ENCODE data around the gene RTEL1. TPM values are rescaled to one million over a fixed set of nuclear protein-coding genes. Genes with fewer than 3 reads are reported as not detected.
A peak's percentile ranks its signal among the peaks of the same experiment; 100 is the strongest.

RTEL1 gene
- total and polyA plus RNA-seq, 9 of the 15 experiments (the other 6 are each of a cell fraction or from before 2014, with no cell fraction given), result 0.36 to 61.0 (median 17.9) TPM

DNA sequence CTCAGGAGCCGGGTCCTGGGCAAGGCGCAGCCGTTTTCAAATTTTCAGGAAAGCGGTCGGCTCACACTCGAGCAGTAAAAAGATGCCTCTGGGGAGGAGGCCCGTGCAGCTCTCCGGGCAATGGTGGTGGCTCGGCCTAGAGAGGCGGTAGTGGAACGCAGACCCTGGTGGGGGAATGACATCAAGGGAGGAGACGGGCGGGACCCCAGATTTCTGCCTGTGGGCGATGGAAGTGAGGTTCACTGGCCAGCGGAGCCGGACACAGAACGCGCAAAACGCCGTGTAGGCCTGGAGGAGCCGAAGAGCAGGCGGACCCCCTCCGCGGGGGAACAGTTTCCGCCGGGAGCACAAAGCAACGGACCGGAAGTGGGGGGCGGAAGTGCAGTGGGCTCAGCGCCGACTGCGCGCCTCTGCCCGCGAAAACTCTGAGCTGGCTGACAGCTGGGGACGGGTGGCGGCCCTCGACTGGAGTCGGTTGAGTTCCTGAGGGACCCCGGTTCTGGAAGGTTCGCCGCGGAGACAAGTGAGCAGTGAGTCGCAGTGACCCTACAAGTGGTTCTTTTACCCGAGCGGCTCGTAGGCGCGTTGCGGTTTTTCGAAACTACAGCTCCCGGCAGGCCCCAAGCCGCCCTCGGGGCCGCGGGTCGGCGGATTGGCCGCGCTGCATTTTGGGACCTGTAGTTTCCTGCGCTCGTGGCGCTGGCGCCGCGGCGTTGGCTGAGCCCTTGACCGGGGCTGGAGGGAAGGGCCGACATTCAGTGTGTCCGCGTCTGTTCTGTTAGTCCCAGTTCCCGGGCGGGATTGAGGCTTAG is at the start of gene RTEL1 (continued):
- TF ChIP-seq, protein P1, sequence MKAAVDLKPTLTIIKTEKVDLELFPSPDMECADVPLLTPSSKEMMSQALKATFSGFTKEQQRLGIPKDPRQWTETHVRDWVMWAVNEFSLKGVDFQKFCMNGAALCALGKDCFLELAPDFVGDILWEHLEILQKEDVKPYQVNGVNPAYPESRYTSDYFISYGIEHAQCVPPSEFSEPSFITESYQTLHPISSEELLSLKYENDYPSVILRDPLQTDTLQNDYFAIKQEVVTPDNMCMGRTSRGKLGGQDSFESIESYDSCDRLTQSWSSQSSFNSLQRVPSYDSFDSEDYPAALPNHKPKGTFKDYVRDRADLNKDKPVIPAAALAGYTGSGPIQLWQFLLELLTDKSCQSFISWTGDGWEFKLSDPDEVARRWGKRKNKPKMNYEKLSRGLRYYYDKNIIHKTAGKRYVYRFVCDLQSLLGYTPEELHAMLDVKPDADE (conservative IDR thresholded peaks at IDR 0.05; ENCODE audit: control insufficient read depth, low read depth, low read length), result peak; percentile 99
- TF ChIP-seq FOXK1 (CRISPR knock-in tag; IDR thresholded peaks at IDR 0.05; ENCODE audit: borderline replicate concordance) (no peak), ZNF354B (CRISPR knock-in tag; IDR thresholded peaks at IDR 0.05) (no peak), ZNF232 (CRISPR knock-in tag; IDR thresholded peaks at IDR 0.05) (no peak), ZNF785 (CRISPR knock-in tag; IDR thresholded peaks at IDR 0.05) (no peak), RBM25 (IDR thresholded peaks at IDR 0.05; ENCODE audit: low read depth, low read length, severe bottlenecking) (no peak), U2AF1 (optimal IDR thresholded peaks at IDR 0.05; ENCODE audit: low read depth, low read length) (no peak), NCOA4 (IDR thresholded peaks at IDR 0.05; ENCODE audit: partially characterized antibody) (no peak), SRSF3 (IDR thresholded peaks at IDR 0.05; ENCODE audit: insufficient read depth, low read length) (no peak), ZNF551 (CRISPR knock-in tag; IDR thresholded peaks at IDR 0.05) (no peak), YY1 (IDR thresholded peaks at IDR 0.05; ENCODE audit: borderline replicate concordance in 1 of 3, control insufficient read depth in 1 of 3, extremely low read depth in 1 of 3, insufficient read depth in 3 of 3, insufficient read length in 1 of 3, insufficient replicate concordance in 2 of 3, low read depth in 1 of 3, low read length in 2 of 3) (peak in 2 of 3 experiments; percentile 53 to 73), FOS (IDR thresholded peaks at IDR 0.05; ENCODE audit: extremely low read depth, insufficient read length) (no peak), SMARCB1 (IDR thresholded peaks at IDR 0.05; ENCODE audit: insufficient read length, low read depth) (no peak), KAT8 (IDR thresholded peaks at IDR 0.05; ENCODE audit: low read depth) (no peak), PRPF4 (IDR thresholded peaks at IDR 0.05; ENCODE audit: insufficient read depth, low read depth, low read length, poor library complexity, severe bottlenecking) (peak; percentile 45), ZNF24 (IDR thresholded peaks at IDR 0.05) (no peak), RUNX1 (IDR thresholded peaks at IDR 0.05; ENCODE audit: low read depth) (no peak)
- TF ChIP-seq, protein P2, sequence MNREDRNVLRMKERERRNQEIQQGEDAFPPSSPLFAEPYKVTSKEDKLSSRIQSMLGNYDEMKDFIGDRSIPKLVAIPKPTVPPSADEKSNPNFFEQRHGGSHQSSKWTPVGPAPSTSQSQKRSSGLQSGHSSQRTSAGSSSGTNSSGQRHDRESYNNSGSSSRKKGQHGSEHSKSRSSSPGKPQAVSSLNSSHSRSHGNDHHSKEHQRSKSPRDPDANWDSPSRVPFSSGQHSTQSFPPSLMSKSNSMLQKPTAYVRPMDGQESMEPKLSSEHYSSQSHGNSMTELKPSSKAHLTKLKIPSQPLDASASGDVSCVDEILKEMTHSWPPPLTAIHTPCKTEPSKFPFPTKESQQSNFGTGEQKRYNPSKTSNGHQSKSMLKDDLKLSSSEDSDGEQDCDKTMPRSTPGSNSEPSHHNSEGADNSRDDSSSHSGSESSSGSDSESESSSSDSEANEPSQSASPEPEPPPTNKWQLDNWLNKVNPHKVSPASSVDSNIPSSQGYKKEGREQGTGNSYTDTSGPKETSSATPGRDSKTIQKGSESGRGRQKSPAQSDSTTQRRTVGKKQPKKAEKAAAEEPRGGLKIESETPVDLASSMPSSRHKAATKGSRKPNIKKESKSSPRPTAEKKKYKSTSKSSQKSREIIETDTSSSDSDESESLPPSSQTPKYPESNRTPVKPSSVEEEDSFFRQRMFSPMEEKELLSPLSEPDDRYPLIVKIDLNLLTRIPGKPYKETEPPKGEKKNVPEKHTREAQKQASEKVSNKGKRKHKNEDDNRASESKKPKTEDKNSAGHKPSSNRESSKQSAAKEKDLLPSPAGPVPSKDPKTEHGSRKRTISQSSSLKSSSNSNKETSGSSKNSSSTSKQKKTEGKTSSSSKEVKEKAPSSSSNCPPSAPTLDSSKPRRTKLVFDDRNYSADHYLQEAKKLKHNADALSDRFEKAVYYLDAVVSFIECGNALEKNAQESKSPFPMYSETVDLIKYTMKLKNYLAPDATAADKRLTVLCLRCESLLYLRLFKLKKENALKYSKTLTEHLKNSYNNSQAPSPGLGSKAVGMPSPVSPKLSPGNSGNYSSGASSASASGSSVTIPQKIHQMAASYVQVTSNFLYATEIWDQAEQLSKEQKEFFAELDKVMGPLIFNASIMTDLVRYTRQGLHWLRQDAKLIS (CRISPR knock-in tag; IDR thresholded peaks at IDR 0.05), result peak; percentile 17; the same call in 1 of the 2 replicates
- TF ChIP-seq, protein P3, sequence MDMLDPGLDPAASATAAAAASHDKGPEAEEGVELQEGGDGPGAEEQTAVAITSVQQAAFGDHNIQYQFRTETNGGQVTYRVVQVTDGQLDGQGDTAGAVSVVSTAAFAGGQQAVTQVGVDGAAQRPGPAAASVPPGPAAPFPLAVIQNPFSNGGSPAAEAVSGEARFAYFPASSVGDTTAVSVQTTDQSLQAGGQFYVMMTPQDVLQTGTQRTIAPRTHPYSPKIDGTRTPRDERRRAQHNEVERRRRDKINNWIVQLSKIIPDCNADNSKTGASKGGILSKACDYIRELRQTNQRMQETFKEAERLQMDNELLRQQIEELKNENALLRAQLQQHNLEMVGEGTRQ (CRISPR knock-in tag; IDR thresholded peaks at IDR 0.05), result no peak
- TF ChIP-seq, protein P4, sequence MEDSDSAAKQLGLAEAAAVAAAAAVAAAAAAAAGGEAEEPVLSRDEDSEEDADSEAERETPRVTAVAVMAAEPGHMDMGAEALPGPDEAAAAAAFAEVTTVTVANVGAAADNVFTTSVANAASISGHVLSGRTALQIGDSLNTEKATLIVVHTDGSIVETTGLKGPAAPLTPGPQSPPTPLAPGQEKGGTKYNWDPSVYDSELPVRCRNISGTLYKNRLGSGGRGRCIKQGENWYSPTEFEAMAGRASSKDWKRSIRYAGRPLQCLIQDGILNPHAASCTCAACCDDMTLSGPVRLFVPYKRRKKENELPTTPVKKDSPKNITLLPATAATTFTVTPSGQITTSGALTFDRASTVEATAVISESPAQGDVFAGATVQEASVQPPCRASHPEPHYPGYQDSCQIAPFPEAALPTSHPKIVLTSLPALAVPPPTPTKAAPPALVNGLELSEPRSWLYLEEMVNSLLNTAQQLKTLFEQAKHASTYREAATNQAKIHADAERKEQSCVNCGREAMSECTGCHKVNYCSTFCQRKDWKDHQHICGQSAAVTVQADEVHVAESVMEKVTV (CRISPR knock-in tag; IDR thresholded peaks at IDR 0.05), result no peak
